Transverse colon (tissue), 4 donors: Measurements from ENCODE around the gene SIRT2. TPM values are rescaled to one million over a fixed set of nuclear protein-coding genes. Genes with fewer than 3 reads are reported as not detected.
"Not testable (repeated sequence)": the region's sequence is repeated elsewhere in the genome, so short reads cannot be mapped to it uniquely, and the experiment has no call there.

ENCODE experiments used
- DNase-seq: peaks from one replicate; pipeline ENCODE4 v3.0.0-alpha.2; 2019
- H3K27ac ChIP-seq, 4 donors: fragments of 200-600 bp; sonication (generic); 2 replicates each; pipeline ENCODE4 v1.5.1; 2016 to 2018; ENCODE audit warnings: inconsistent platforms in 4 of 4
- H3K27me3 ChIP-seq: fragments of 200-600 bp; sonication (generic); 2 replicates; pipeline ENCODE4 v1.5.1; 2017; ENCODE audit warnings: inconsistent platforms
- H3K36me3 ChIP-seq, 4 donors: fragments of 200-600 bp; sonication (generic); 2 replicates each; pipeline ENCODE4 v1.5.1; 2017 to 2019; ENCODE audit warnings: inconsistent platforms in 4 of 4
- H3K4me1 ChIP-seq, 4 donors: fragments of 200-600 bp; sonication (generic); 2 replicates each; pipeline ENCODE4 v1.5.1; 2017 to 2020; ENCODE audit warnings: inconsistent platforms in 4 of 4
- H3K4me3 ChIP-seq, 4 donors: fragments of 200-600 bp; sonication (generic); 1 replicate in 1 of 4; 2 replicates in 3 of 4; pipeline versions ENCODE4 v1.5.1 to v1.6.1; 2017 to 2019; ENCODE audit warnings: inconsistent platforms in 4 of 4
- H3K9me3 ChIP-seq, 2 donors: fragments of 200-600 bp; sonication (generic); 2 replicates each; pipeline ENCODE4 v1.5.1; 2017 to 2019; ENCODE audit warnings: inconsistent platforms in 2 of 2
- EP300 ChIP-seq: sonication (generic); formaldehyde crosslinking; IDR thresholded peaks from one replicate; pipeline ENCODE4 v1.6.1; 2017; ENCODE audit warnings: antibody characterized with exemption, low read depth
- POLR2A ChIP-seq: fragments of 450-650 bp; IDR thresholded peaks from one replicate; pipeline ENCODE4 v1.6.1; 2016; ENCODE audit warnings: antibody characterized with exemption, mild to moderate bottlenecking, moderate library complexity
- POLR2AphosphoS5 ChIP-seq, 3 donors: sonication (generic); formaldehyde crosslinking; IDR thresholded peaks; one replicate each; pipeline ENCODE4 v1.6.1; 2016; ENCODE audit warnings: antibody characterized with exemption in 3 of 3
- WGBS, 2 donors: methylation state at CpG; one replicate each; pipeline ENCODE4 v1.1.5; 2018; ENCODE audit warnings: low coverage in 1 of 2; 5-methylcytosine and 5-hydroxymethylcytosine counted together
- in situ Hi-C, 4 donors: fragments of 200-750 bp; cut with MboI; loops; one replicate each; pipeline versions ENCODE4 v1.15.0 to v1.15.1; 2017; ENCODE audit warnings: low sequenced_read_pairs in 3 of 4, low pct_ligation_motif_present in 1 of 4, low pct_unique_long_range_greater_than_20kb in 1 of 4
- intact Hi-C: fragments of 100-400 bp; cut with DNase I; formaldehyde crosslinking; loops from one replicate; pipeline ENCODE4 v1.15.1; 2023; ENCODE audit warnings: low total_unique reads
- total RNA-seq, 4 donors: library from RNA; depleted of rRNA; stranded (reverse); fragments of >200 nt; gene quantifications; one replicate each; pipeline ENCODE4 v1.1.0, GENCODE V29; 2016
- TF ChIP-seq, protein P1 (sequence below), 5 experiments: fragments of 200-600 bp in 3 of 5; fragments of 450-650 bp in 2 of 5; sonication (generic) in 3 of 5; IDR thresholded peaks; 1 replicate in 2 of 5; 2 replicates in 3 of 5; pipeline ENCODE4 v1.5.1; 2016 to 2017; ENCODE audit warnings: antibody characterized with exemption in 5 of 5, inconsistent platforms in 3 of 5, mild to moderate bottlenecking in 2 of 5, moderate library complexity in 1 of 5

The SIRT2 gene
- total RNA-seq, 4 donors from 2014 or later: 56.3 to 128 (median 64.2) TPM

- in situ Hi-C loops: loop anchor here in 1 of 4 donors (10.0 kb wide), 1 partner anchor 146 kb away; the partner anchor contains the start of gene CAPN12
- DNase-seq: no peak
- H3K36me3 ChIP-seq: peaks cover 0 to 20% (median 8%) of the 10 kb centered on the region in 4 donors
Measured at GRCh38 chr19:38890686-38891085, 8.7 kb downstream of the SIRT2 start.

GRCh38 chr19:38889803-38890202 lies 9.6 kb downstream of the SIRT2 start:
- no peaks in the 10 kb centered on the region for H3K4me1 ChIP-seq
- WGBS, 2 donors: 94% methylated on average over 8 of the region's 8 CpGs; no CpG with 5 or more reads in 1 of the 2 donors
- no peak overlapping the region for H3K27ac ChIP-seq
- TF ChIP-seq EP300 (no peak), POLR2A (no peak), POLR2AphosphoS5 (IDR thresholded peaks at IDR 0.05) (no peak)
- TF ChIP-seq, protein P1, sequence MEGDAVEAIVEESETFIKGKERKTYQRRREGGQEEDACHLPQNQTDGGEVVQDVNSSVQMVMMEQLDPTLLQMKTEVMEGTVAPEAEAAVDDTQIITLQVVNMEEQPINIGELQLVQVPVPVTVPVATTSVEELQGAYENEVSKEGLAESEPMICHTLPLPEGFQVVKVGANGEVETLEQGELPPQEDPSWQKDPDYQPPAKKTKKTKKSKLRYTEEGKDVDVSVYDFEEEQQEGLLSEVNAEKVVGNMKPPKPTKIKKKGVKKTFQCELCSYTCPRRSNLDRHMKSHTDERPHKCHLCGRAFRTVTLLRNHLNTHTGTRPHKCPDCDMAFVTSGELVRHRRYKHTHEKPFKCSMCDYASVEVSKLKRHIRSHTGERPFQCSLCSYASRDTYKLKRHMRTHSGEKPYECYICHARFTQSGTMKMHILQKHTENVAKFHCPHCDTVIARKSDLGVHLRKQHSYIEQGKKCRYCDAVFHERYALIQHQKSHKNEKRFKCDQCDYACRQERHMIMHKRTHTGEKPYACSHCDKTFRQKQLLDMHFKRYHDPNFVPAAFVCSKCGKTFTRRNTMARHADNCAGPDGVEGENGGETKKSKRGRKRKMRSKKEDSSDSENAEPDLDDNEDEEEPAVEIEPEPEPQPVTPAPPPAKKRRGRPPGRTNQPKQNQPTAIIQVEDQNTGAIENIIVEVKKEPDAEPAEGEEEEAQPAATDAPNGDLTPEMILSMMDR (IDR thresholded peaks at IDR 0.05): no peak
- intact Hi-C loops (no loop called here), in situ Hi-C loops (loop anchor here in 1 of 4 donors (10.0 kb wide), 1 partner anchor 145 kb away; the partner anchor contains the start of gene CAPN12)
- no peak overlapping the region for H3K4me3 ChIP-seq
- H3K9me3 ChIP-seq: no peaks in the 10 kb centered on the region
- peaks cover 0 to 20% (median 8%) of the 10 kb centered on the region in 4 donors for H3K36me3 ChIP-seq
- DNase-seq: no peak
- no peaks in the 10 kb centered on the region for H3K27me3 ChIP-seq

More at GRCh38 chr19:38890686-38891085, 8.7 kb downstream of the SIRT2 start:
- H3K27me3 ChIP-seq: no peaks in the 10 kb centered on the region
- H3K4me1 ChIP-seq: no peaks in the 10 kb centered on the region
- TF ChIP-seq, protein P1 (IDR thresholded peaks at IDR 0.05): no peak
- no peak for TF ChIP-seq POLR2AphosphoS5 (IDR thresholded peaks at IDR 0.05)
- H3K27ac ChIP-seq: no peak overlapping the region
- intact Hi-C loops: no loop called here
- H3K9me3 ChIP-seq: no peaks in the 10 kb centered on the region
- H3K4me3 ChIP-seq: no peak overlapping the region

DNA sequence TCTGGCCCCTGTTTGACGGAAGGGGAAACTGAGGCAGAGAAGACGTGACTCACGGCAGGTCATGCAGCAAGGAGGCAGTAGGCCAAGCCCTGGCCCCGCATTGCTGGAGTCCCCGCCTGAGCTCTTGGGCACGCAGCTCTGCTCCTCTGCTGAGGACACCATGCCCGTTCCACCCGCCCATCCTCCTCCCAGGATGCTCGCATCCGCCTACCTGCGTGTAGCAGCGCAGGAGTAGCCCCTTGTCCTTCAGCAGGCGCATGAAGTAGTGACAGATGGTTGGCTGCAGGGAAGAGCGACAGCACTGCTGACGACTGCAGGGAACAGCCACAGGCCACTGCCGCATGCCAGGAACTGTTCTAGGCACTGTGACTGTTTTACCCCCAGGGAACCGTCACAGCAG lies 10.5 kb downstream of the SIRT2 start:
- Histone ChIP-seq H3K27ac (no peak overlapping the region), H3K4me1 (no peaks in the 10 kb centered on the region), H3K9me3 (no peaks in the 10 kb centered on the region), H3K36me3 (peaks cover 0 to 20% (median 8%) of the 10 kb centered on the region in 4 donors), H3K4me3 (no peak overlapping the region), H3K27me3 (no peaks in the 10 kb centered on the region)
- TF ChIP-seq, protein P1 (IDR thresholded peaks at IDR 0.05): no peak
- TF ChIP-seq EP300 (no peak), POLR2A (no peak), POLR2AphosphoS5 (IDR thresholded peaks at IDR 0.05) (no peak)
- in situ Hi-C loops: no loop called here
- no peak for DNase-seq
- intact Hi-C loops: no loop called here
- 95% methylated on average over 17 of the region's 17 CpGs; no CpG with 5 or more reads in 1 of the 2 donors for WGBS, 2 donors

DNA sequence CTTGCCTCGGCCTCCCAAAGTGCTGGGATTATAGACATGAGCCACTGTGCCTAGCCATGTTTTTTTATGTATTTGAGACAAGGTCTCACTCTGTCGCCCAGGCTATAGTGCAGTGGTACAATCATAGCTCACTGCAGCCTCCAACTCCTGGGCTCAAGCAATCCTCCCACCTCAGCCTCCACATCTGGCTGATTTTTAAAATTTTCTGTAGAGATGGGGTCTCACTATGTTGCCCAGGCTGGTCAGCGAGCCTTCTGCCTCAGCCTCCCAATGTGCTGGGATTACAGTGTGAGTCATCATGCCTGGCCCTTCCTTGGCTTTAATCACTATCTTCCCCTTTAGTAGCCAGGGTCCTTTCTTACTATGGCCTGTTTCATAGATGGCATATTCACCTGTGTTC lies 14.7 kb downstream of the SIRT2 start:
- H3K36me3 ChIP-seq: peaks cover 0 to 21% (median 7%) of the 10 kb centered on the region in 4 donors
- WGBS, 2 donors: 94 to 100% methylated on average over 1 to 3 of the region's 3 CpGs
- in situ Hi-C loops, H3K9me3 ChIP-seq, H3K4me3 ChIP-seq, intact Hi-C loops, DNase-seq, H3K4me1 ChIP-seq, H3K27ac ChIP-seq, H3K27me3 ChIP-seq: not testable (repeated sequence)

GRCh38 chr19:38883286-38883685 lies 16.1 kb downstream of the SIRT2 start:
- no peak for DNase-seq
- H3K27me3 ChIP-seq: no peaks in the 10 kb centered on the region
- H3K4me3 ChIP-seq: no peak overlapping the region
- H3K4me1 ChIP-seq: peaks cover under 1 to 9% (median 6%) of the 10 kb centered on the region in 4 donors
- TF ChIP-seq EP300: no peak
- TF ChIP-seq POLR2A: no peak
- no peak for TF ChIP-seq POLR2AphosphoS5 (IDR thresholded peaks at IDR 0.05)
- TF ChIP-seq, protein P1 (IDR thresholded peaks at IDR 0.05): no peak
- 95% methylated on average over 9 of the region's 9 CpGs; no CpG with 5 or more reads in 1 of the 2 donors for WGBS, 2 donors
- peaks cover 0 to 7% (median under 1%) of the 10 kb centered on the region in 4 donors for H3K36me3 ChIP-seq
- intact Hi-C loops (no loop called here), in situ Hi-C loops (no loop called here)
- H3K27ac ChIP-seq: no peak overlapping the region
- no peaks in the 10 kb centered on the region for H3K9me3 ChIP-seq
